HG03025 (cell line): ENCODE results near the gene DLEC1.

Experiments used
- ATAC-seq: cut with Tn5 transposase; IDR thresholded peaks from one replicate; pipeline ENCODE4 v1.9.1; 2021; ENCODE audit warnings: mild to moderate bottlenecking, moderate library complexity; ENCODE audit not compliant: unreplicated experiment, low FRiP score

The DLEC1 gene

GRCh38 chr3:38016847-38017444 is 22.1 kb upstream of the DLEC1 start:
- no peak for ATAC-seq

- no peak for ATAC-seq
Observed at GRCh38 chr3:38017445-38018295, 21.3 kb upstream of the DLEC1 start.

- ATAC-seq: no peak
Observed at GRCh38 chr3:38018296-38019266, 20.4 kb upstream of the DLEC1 start.

- ATAC-seq: no peak
Observed at GRCh38 chr3:38019658-38020341, 19.2 kb upstream of the DLEC1 start.

- ATAC-seq: no peak
Observed at GRCh38 chr3:38020342-38020726, 18.7 kb upstream of the DLEC1 start.

- ATAC-seq: no peak
Observed at GRCh38 chr3:38021196-38021595, 17.8 kb upstream of the DLEC1 start.

GRCh38 chr3:38022301-38022700 is 16.7 kb upstream of the DLEC1 start:
- no peak for ATAC-seq

GRCh38 chr3:38022896-38023709 is 15.9 kb upstream of the DLEC1 start:
- no peak for ATAC-seq

GRCh38 chr3:38026856-38027255 is 12.2 kb upstream of the DLEC1 start:
- no peak for ATAC-seq

- no peak for ATAC-seq
Observed at GRCh38 chr3:38027466-38028465, 11.2 kb upstream of the DLEC1 start.

- no peak for ATAC-seq
Observed at GRCh38 chr3:38028621-38029361, 10.2 kb upstream of the DLEC1 start.

GRCh38 chr3:38029400-38030125 is 9.4 kb upstream of the DLEC1 start, which contains the start of gene PLCD1:
Gene PLCD1, minus strand, starts transcription at chr3:38029642. Its CDS starts 103 bp downstream, at chr3:38029539.
- no peak for ATAC-seq

GRCh38 chr3:38030126-38031021 is 8.6 kb upstream of the DLEC1 start:
- no peak for ATAC-seq

- no peak for ATAC-seq
Observed at GRCh38 chr3:38031022-38031994, 7.7 kb upstream of the DLEC1 start.
